HepG2 (cell line): ENCODE measurements around the gene BAG5. TPM values are rescaled to one million over a fixed set of nuclear protein-coding genes. Genes with fewer than 3 reads are reported as not detected.

Experiments
- ARID3A ChIP-seq: IDR thresholded peaks from 2 replicates; pipeline ENCODE4 v1.6.1; 2012; ENCODE audit warnings: low read depth, low read length, improper control_type of control experiment
- BHLHE40 ChIP-seq: IDR thresholded peaks from 2 replicates; pipeline ENCODE4 v1.6.1; 2011; ENCODE audit warnings: low read length, improper control_type of control experiment
- FOXP1 ChIP-seq, 2 experiments: fragments of 450-650 bp in 1 of 2; IDR thresholded peaks; 2 replicates each; pipeline ENCODE4 v1.6.1; 2017 to 2018; ENCODE audit warnings: antibody characterized with exemption in 1 of 2
- GABPB1 ChIP-seq: IDR thresholded peaks from 2 replicates; pipeline ENCODE4 v1.6.1; 2016; ENCODE audit warnings: mild to moderate bottlenecking, missing genetic modification reagents, moderate library complexity, missing compliant biosample characterization
- ISX ChIP-seq: sonication (generic); formaldehyde crosslinking; conservative IDR thresholded peaks from 2 replicates; pipeline ENCODE4 v1.5.0; 2020; ENCODE audit warnings: missing genetic modification reagents
- KDM2A ChIP-seq: sonication (generic); formaldehyde crosslinking; IDR thresholded peaks from 2 replicates; pipeline ENCODE4 v1.4.0; 2020; ENCODE audit warnings: low read depth, missing genetic modification reagents, borderline replicate concordance
- KDM3A ChIP-seq: IDR thresholded peaks from 2 replicates; pipeline ENCODE4 v1.6.1; 2018; ENCODE audit warnings: low read depth, missing compliant biosample characterization
- MTF1 ChIP-seq: sonication (generic); formaldehyde crosslinking; IDR thresholded peaks from 2 replicates; pipeline ENCODE4 v1.5.0; 2020; ENCODE audit warnings: missing genetic modification reagents
- NCOA2 ChIP-seq: sonication (generic); formaldehyde crosslinking; IDR thresholded peaks from 2 replicates; pipeline ENCODE4 v1.8.0; 2022; ENCODE audit warnings: inconsistent platforms
- NFYB ChIP-seq: sonication (generic); formaldehyde crosslinking; IDR thresholded peaks from 2 replicates; pipeline ENCODE4 v1.4.0; 2020; ENCODE audit warnings: missing genetic modification reagents
- POGZ ChIP-seq: sonication (generic); formaldehyde crosslinking; IDR thresholded peaks from 2 replicates; pipeline ENCODE4 v1.4.0; 2020; ENCODE audit warnings: mild to moderate bottlenecking, missing genetic modification reagents
- PREB ChIP-seq: sonication (generic); formaldehyde crosslinking; IDR thresholded peaks from 2 replicates; pipeline ENCODE4 v1.4.0; 2020; ENCODE audit warnings: missing genetic modification reagents
- REPIN1 ChIP-seq: sonication (generic); formaldehyde crosslinking; IDR thresholded peaks from 2 replicates; pipeline ENCODE4 v1.8.0; 2022; ENCODE audit warnings: missing genetic modification reagents, low read depth, mild to moderate bottlenecking, borderline replicate concordance
- SIN3A ChIP-seq: IDR thresholded peaks from 2 replicates; pipeline ENCODE4 v1.6.1; 2011; ENCODE audit warnings: low read depth, mild to moderate bottlenecking, control low read depth, low read length, borderline replicate concordance
- STAT5B ChIP-seq: sonication (generic); formaldehyde crosslinking; IDR thresholded peaks from 2 replicates; pipeline ENCODE4 v1.4.0; 2020; ENCODE audit warnings: missing genetic modification reagents
- THAP9 ChIP-seq: sonication (generic); formaldehyde crosslinking; IDR thresholded peaks from 2 replicates; pipeline ENCODE4; 2020; ENCODE audit warnings: missing genetic modification reagents, mild to moderate bottlenecking, borderline replicate concordance
- ZNF251 ChIP-seq: sonication (generic); formaldehyde crosslinking; IDR thresholded peaks from 2 replicates; pipeline ENCODE4 v1.9.0; 2021; ENCODE audit warnings: mild to moderate bottlenecking, missing genetic modification reagents
- ZNF441 ChIP-seq: sonication (generic); formaldehyde crosslinking; IDR thresholded peaks from 2 replicates; pipeline ENCODE4 v1.7.0; 2021; ENCODE audit warnings: missing genetic modification reagents, borderline replicate concordance
- ZNF460 ChIP-seq: sonication (generic); formaldehyde crosslinking; IDR thresholded peaks from 2 replicates; pipeline ENCODE4 v1.5.1; 2020; ENCODE audit warnings: missing genetic modification reagents, mild to moderate bottlenecking, borderline replicate concordance
- ZNF737 ChIP-seq: sonication (generic); formaldehyde crosslinking; IDR thresholded peaks from 2 replicates; pipeline ENCODE4 v1.5.0; 2020; ENCODE audit warnings: missing genetic modification reagents, mild to moderate bottlenecking, borderline replicate concordance
- ZNF839 ChIP-seq: sonication (generic); formaldehyde crosslinking; IDR thresholded peaks from 2 replicates; pipeline ENCODE4 v1.4.0; 2020; ENCODE audit warnings: missing genetic modification reagents, mild to moderate bottlenecking, borderline replicate concordance
- polyA plus RNA-seq, 8 experiments: library from polyadenylated mRNA; depleted of rRNA in 3 of 8; stranded (reverse) in 7 of 8; unstranded in 1 of 8; fragments of >200 nt; fragmentation: Illumina TruSeq in 4 of 8; extraction: Trizol in 4 of 8; gene quantifications; 2 replicates each; pipeline versions ENCODE4 v1.2.1 to v1.2.3, GENCODE V29; 2011 to 2016; ENCODE audit warnings: low read depth in 4 of 8, missing spikeins in 1 of 8, mixed read lengths in 1 of 8; ENCODE audit not compliant: insufficient read depth in 1 of 8
- total RNA-seq, 5 experiments: library from RNA; depleted of rRNA; stranded (reverse); fragments of >200 nt; fragmentation: Illumina TruSeq; extraction: Trizol; gene quantifications; 2 replicates each; pipeline ENCODE4 v1.2.3, GENCODE V29; 2016; ENCODE audit warnings: low read depth in 1 of 5
- TF ChIP-seq, protein P1 (sequence below): sonication (generic); formaldehyde crosslinking; IDR thresholded peaks from 2 replicates; pipeline ENCODE4 v1.4.0; 2020; ENCODE audit warnings: missing genetic modification reagents

Gene BAG5
- total and polyA plus RNA-seq, 2 of the 13 experiments (the other 11 are each of a cell fraction or from before 2014, with no cell fraction given), result 3.5 to 21.0 TPM

- TF ChIP-seq ZNF441 (CRISPR knock-in tag) (peak; percentile 48; the same call in 1 of the 2 replicates), ARID3A (no peak), ZNF251 (CRISPR knock-in tag) (no peak), ISX (CRISPR knock-in tag) (no peak), BHLHE40 (no peak), PREB (CRISPR knock-in tag) (no peak), REPIN1 (CRISPR knock-in tag) (no peak), MTF1 (CRISPR knock-in tag) (no peak), SIN3A (0 out of 2 replicates have a peak, but pooled peaks have one; percentile 18), THAP9 (CRISPR knock-in tag) (no peak), POGZ (no peak), GABPB1 (CRISPR knock-in tag) (peak; percentile 15; the same call in 1 of the 2 replicates), STAT5B (CRISPR knock-in tag) (no peak), ZNF839 (no peak), NCOA2 (no peak), KDM3A (no peak), NFYB (CRISPR knock-in tag) (peak; percentile 82), ZNF460 (CRISPR knock-in tag) (no peak), FOXP1 (IDR thresholded peaks at IDR 0.05) (no peak), FOXP1 (CRISPR knock-in tag; IDR thresholded peaks at IDR 0.05) (no peak), KDM2A (CRISPR knock-in tag) (peak; percentile 32; the same call in 1 of the 2 replicates), ZNF737 (no peak)
- TF ChIP-seq, protein P1, sequence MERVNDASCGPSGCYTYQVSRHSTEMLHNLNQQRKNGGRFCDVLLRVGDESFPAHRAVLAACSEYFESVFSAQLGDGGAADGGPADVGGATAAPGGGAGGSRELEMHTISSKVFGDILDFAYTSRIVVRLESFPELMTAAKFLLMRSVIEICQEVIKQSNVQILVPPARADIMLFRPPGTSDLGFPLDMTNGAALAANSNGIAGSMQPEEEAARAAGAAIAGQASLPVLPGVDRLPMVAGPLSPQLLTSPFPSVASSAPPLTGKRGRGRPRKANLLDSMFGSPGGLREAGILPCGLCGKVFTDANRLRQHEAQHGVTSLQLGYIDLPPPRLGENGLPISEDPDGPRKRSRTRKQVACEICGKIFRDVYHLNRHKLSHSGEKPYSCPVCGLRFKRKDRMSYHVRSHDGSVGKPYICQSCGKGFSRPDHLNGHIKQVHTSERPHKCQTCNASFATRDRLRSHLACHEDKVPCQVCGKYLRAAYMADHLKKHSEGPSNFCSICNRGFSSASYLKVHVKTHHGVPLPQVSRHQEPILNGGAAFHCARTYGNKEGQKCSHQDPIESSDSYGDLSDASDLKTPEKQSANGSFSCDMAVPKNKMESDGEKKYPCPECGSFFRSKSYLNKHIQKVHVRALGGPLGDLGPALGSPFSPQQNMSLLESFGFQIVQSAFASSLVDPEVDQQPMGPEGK (CRISPR knock-in tag), result peak; percentile 38; the same call in 1 of the 2 replicates
Observed at GRCh38 chr14:103522649-103523574, 39.5 kb downstream of the BAG5 start, which contains the start of gene CKB (continued).
